ENCODE data around the gene CORIN. TPM values are rescaled to one million over a fixed set of nuclear protein-coding genes. Genes with fewer than 3 reads are reported as not detected.
A peak's percentile ranks its signal among the peaks of the same experiment; 100 is the strongest.

Gene CORIN
- total and polyA plus RNA-seq, 2 of the 4 experiments (the other 2 are of a cell fraction), result 20.3 to 24.7 TPM

- Histone ChIP-seq H4K5ac (ENCODE audit: low read depth, low read length) (no peak overlapping the region), H3K14ac (replicated peaks; ENCODE audit: low read depth, low read length) (no peak overlapping the region), H3K4me1 (ENCODE audit: control insufficient read depth, insufficient read depth, low read length) (peaks cover 2% of the 10 kb centered on the region; the same call in 1 of the 2 replicates), H3K27ac (ENCODE audit: insufficient read depth, low read length) (no peak overlapping the region), H2AK9ac (replicated peaks; ENCODE audit: low read depth, low read length, poor library complexity) (no peak overlapping the region), H2AK5ac (ENCODE audit: low read depth, low read length) (no peak overlapping the region), H4K91ac (ENCODE audit: insufficient read depth, low read depth, low read length) (no peak overlapping the region), H3K27me3 (ENCODE audit: control insufficient read depth, insufficient read depth, low read length) (peaks cover 10% of the 10 kb centered on the region), H3K4ac (ENCODE audit: low read depth, low read length) (no peak overlapping the region), H2BK120ac (ENCODE audit: low read depth, low read length) (no peak overlapping the region), H3K4me2 (ENCODE audit: low read depth, low read length) (no peak overlapping the region), H3K23ac (ENCODE audit: low read depth, low read length) (no peak overlapping the region), H3K79me1 (ENCODE audit: low read depth in 1 of 2, low read length in 2 of 2) (no peaks in the 10 kb centered on the region), H4K8ac (ENCODE audit: low read depth in 2 of 2, low read length in 2 of 2) (no peak overlapping the region), H3K18ac (ENCODE audit: low read depth, low read length) (no peak overlapping the region), H2BK15ac (ENCODE audit: low read depth, low read length) (no peak overlapping the region), H3K9me1 (ENCODE audit: insufficient read depth, low read length) (no peaks in the 10 kb centered on the region), H2BK5ac (ENCODE audit: low read depth, low read length, poor library complexity, severe bottlenecking) (no peak overlapping the region), H3K9me3 (ENCODE audit: control insufficient read depth, insufficient read depth, low read length) (no peaks in the 10 kb centered on the region), H4K20me1 (ENCODE audit: insufficient read depth, low read length) (no peaks in the 10 kb centered on the region), H3K9ac (ENCODE audit: low read depth, low read length) (no peak overlapping the region), H3K4me3 (ENCODE audit: insufficient read depth, low read depth, low read length) (no peak overlapping the region), H3K36me3 (ENCODE audit: control insufficient read depth, insufficient read depth, low read length) (no peaks in the 10 kb centered on the region), H2BK20ac (ENCODE audit: low read depth, low read length) (no peak overlapping the region), H3K56ac (ENCODE audit: extremely low read depth, insufficient read depth, low read length) (no peak overlapping the region), H2AFZ (replicated peaks; ENCODE audit: low read length, poor library complexity) (no peak overlapping the region)
- no peak for ATAC-seq (ENCODE audit: low read depth)
- dilution Hi-C loops (cut with HindIII; ENCODE audit: low sequenced_read_pairs, unreplicated experiment) (no loop called here), intact Hi-C loops (cut with micrococcal nuclease) (no loop called here), in situ Hi-C loops (cut with MboI; ENCODE audit: low sequenced_read_pairs) (no loop called here)
- ChIA-PET POLR2A (ENCODE audit: unreplicated experiment) (no interaction called here), CTCF (no interaction called here)
- no peak for TF ChIP-seq CHD1 (IDR thresholded peaks at IDR 0.05; ENCODE audit: low read depth, low read length)
- no peak for TF ChIP-seq NFE2L2 (IDR thresholded peaks at IDR 0.05; ENCODE audit: low read depth, low read length)
- no peak for TF ChIP-seq MXI1 (IDR thresholded peaks at IDR 0.05; ENCODE audit: borderline replicate concordance, low read depth, low read length)
- TF ChIP-seq, protein P1, sequence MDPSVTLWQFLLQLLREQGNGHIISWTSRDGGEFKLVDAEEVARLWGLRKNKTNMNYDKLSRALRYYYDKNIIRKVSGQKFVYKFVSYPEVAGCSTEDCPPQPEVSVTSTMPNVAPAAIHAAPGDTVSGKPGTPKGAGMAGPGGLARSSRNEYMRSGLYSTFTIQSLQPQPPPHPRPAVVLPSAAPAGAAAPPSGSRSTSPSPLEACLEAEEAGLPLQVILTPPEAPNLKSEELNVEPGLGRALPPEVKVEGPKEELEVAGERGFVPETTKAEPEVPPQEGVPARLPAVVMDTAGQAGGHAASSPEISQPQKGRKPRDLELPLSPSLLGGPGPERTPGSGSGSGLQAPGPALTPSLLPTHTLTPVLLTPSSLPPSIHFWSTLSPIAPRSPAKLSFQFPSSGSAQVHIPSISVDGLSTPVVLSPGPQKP (IDR thresholded peaks at IDR 0.05; ENCODE audit: borderline replicate concordance, low read depth, low read length), result no peak
- no peak for TF ChIP-seq RCOR1 (IDR thresholded peaks at IDR 0.05; ENCODE audit: insufficient replicate concordance, low read length)
- no peak for TF ChIP-seq POLR2A (IDR thresholded peaks at IDR 0.05; ENCODE audit: low read depth, low read length)
- no peak for TF ChIP-seq RAD21 (IDR thresholded peaks at IDR 0.05; ENCODE audit: low read length)
- TF ChIP-seq RFX5 (IDR thresholded peaks at IDR 0.05; ENCODE audit: low read depth, low read length), result no peak
- TF ChIP-seq CTCF (conservative IDR thresholded peaks at IDR 0.05; ENCODE audit: low read depth, low read length), result no peak
- no peak for TF ChIP-seq MAFK (IDR thresholded peaks at IDR 0.05; ENCODE audit: low read depth, low read length)
- no peak for TF ChIP-seq SMC3 (IDR thresholded peaks at IDR 0.05; ENCODE audit: low read depth, low read length)
- no peak for TF ChIP-seq BHLHE40 (IDR thresholded peaks at IDR 0.05; ENCODE audit: low read depth, low read length)
- no peak for TF ChIP-seq MAZ (IDR thresholded peaks at IDR 0.05; ENCODE audit: borderline replicate concordance, low read depth, low read length)
- no peak for TF ChIP-seq FOS (IDR thresholded peaks at IDR 0.05; ENCODE audit: low read depth, low read length)
- no peak for TF ChIP-seq CEBPB (IDR thresholded peaks at IDR 0.05; ENCODE audit: low read depth, low read length)
- TF ChIP-seq, protein P2, sequence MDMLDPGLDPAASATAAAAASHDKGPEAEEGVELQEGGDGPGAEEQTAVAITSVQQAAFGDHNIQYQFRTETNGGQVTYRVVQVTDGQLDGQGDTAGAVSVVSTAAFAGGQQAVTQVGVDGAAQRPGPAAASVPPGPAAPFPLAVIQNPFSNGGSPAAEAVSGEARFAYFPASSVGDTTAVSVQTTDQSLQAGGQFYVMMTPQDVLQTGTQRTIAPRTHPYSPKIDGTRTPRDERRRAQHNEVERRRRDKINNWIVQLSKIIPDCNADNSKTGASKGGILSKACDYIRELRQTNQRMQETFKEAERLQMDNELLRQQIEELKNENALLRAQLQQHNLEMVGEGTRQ (IDR thresholded peaks at IDR 0.05; ENCODE audit: low read depth, low read length), result no peak
- no TSS peak for BruUV-seq (replicated peaks)
- WGBS, 2 experiments (ENCODE audit: extremely low coverage in 2 of 2, insufficient read length in 1 of 2), result no CpG with 5 or more reads among the region's 3 CpGs
- peak; percentile 5 for DNase-seq
Measured at GRCh38 chr4:47646372-47646771, 191.5 kb downstream of the CORIN start.
